HG03159 (cell line): ENCODE data around the gene CAPZB.

Experiments used
- ATAC-seq: cut with Tn5 transposase; IDR thresholded peaks from one replicate; pipeline ENCODE4 v1.9.1; 2021; ENCODE audit warnings: mild to moderate bottlenecking, moderate library complexity; ENCODE audit not compliant: unreplicated experiment

The CAPZB gene

DNA sequence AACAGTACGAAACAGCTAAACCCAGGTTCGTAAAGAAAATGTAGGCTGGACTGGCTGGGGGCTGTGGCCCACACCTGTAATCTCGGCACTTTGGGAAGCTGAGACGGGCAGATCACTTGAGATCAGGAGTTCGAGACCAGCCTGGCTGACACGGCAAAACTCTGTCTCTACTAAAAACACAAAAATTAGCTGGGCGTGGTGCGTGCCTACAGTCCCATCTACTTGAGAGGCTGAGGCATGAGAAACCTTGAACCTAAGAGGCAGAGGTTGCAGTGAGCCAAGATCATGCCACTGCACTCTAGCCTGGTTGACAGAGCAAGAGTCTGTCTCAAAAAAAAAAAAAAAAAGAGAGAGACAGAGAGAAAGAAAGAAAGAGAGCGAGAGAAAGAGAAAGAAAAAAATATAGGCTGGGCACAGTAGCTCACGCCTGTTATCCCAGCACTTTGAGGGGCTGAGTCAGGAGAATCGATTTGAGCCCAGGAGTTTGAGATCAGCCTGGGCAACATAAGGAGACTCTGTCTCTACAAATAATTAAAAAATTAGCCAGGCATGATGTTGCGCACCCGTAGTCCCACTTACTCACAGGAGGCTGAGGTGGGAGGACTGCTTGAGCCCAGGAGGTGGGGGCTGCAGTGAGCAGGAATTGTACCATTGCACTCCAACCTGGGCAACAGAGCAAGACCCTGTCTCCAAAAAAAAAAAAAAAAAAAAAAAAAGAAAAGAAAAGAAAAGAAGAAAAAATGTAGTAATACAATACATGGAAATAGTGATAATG, 35.7 kb downstream of the CAPZB start:
- ATAC-seq: no peak

GRCh38 chr1:19448491-19449439, 36.6 kb downstream of the CAPZB start:
- ATAC-seq: no peak

- ATAC-seq: no peak
These were observed 37.8 kb downstream of the CAPZB start for GRCh38 chr1:19447550-19447949.

DNA sequence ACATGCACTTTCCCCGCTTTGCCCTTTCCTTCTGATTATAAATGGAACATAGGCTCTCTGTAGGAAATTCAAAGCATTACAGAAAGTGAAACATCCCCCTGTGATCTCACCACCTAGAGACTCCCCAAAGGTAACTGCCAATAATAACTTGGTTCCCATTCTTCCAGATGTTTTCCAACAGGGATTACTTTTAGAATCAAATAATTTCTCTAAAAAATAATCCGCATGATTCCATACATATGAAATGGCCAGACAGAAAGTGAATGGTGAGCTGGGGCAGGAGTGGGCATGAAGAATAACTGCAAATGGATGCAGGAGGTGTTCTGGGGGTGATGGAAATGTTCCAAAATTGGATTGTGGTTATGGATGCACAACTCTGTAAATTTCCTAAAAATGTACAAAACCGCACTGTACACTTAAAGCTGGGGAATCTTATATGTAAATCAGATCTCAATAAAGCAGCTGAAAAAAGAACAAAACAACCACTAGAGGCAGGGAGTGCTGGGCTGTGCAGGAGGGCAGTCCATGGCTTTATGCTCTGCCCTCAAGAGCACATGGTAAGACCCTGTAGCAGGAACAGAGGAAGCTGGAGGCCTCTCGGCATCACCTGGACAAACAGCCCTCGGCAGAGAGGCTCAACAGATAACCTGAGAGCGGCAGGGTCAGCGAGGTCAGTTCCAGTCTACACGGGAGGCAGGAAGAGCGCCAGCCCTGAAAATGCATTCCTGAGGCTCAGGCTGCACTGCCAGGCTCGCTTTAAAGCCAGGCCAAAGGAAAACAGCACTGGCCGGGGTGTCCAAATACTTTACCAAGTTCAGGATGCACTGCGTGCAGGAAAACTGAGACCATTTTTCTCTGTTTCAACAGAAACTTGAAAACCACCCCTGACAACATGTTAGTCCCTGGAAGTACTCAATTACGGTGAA, 39.7 kb downstream of the CAPZB start:
- no peak for ATAC-seq

GRCh38 chr1:19444296-19445021, 40.9 kb downstream of the CAPZB start:
- no peak for ATAC-seq

GRCh38 chr1:19443326-19443725, 42.0 kb downstream of the CAPZB start:
- ATAC-seq: no peak

DNA sequence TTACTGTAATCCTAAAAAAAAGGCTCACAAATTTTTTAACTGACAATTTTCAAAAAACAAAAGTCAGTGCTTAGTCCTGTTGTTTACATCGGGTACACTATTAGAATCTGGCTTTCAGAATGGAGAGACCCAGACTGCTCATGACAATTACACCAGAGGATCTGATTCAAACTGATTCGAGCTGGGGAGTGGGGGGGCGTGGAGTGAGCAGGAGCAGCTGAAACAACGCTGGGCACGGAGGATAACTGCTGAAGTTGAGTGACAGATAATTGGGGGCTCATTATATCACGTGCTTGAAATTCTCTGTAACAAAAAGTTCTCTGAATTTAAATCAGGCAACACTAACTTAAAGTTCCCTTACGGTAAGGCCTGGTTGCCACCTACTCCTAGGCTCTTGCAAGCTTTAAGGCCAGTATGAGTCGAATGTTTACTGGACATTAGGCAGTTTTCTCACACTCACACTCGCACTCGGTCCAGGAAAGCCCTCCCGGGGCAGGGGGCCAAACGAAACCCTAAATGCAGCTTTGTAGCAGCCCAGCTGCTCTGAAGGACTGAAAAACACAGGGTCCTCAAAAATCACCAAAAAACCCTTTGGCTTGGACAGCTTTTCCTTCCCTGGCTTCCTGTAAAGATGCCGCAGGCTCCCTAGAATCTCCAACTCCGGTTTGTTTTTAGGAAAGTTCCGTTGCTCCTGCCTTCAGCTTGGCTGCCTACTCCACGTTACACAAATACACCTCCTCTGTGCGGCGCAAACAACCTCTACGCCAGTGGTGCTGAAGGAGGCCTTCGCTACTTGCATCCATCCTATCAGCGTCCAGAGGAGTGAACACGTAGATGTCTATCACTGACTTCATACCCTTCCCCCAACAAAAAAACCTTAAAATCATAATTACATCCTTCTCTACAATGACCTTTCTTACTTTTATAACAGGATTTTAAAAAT, 42.9 kb downstream of the CAPZB start:
- ATAC-seq: no peak

DNA sequence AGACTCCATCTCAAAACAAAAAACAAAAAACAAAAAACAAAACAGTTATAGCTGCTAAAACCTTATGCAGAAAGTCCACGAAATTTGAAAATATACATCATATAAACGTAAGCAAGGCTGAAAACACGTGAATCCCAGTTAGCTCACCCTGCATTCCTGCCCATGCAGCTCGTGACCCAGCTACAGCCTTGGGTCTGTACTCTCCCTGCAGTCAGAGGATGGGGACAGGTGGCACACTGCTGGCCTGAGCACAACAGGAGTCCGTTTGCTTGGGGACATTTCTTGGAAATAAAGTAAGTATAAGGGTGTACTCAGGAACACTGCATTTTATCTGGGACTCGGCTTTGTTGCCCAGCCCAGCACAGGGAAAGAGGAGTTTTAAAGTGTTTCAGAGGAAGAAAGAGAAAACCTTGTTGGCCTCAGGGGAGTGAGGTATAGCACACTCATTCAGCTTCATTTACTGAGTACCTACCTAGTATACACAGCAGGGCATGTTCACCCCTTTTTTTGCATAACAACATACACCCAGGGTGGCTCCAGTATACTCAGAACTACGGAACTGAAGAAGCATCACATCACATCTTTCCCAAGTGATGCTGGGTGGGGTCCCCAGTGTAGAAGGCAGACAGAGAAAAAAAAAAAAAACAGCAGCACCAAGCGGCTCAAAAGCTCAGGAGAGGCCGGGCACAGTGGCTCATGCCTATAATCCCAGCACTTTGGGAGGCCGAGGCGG, 44.1 kb downstream of the CAPZB start:
- no peak for ATAC-seq

- no peak for ATAC-seq
These were observed 45.7 kb downstream of the CAPZB start for GRCh38 chr1:19439464-19440171.

DNA sequence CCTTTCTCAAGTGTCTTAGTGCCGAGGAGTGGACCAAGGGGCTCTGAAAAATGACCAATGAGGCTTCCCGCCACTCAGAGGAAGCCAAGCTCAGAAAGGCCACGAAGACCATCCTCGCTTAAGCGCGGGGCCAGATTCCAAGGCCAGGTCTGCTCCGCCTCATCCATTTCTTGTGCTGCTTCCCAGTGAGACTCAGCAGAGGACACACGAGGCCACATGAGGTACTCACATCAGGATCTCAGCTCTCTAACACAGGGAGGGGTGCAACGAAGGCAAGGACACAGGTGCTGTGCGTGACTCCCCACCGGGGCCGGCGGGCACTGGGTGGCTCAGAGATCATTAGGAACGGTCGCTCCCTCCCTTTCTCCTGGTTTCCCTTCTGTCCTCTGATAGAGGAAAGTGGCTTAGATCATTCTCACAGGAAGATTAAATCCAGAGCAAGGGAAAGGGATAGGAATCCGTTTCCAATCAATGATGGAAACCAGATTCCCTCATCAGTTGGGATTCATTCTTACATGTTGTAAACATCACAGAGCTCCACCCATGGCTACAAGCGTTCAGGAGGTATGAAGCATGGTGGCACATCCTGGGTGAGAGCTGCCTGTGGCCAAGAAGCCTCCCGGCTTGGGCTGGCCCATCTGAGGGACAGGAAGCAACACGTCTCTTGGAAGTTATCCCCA, 46.7 kb downstream of the CAPZB start:
- no peak for ATAC-seq

DNA sequence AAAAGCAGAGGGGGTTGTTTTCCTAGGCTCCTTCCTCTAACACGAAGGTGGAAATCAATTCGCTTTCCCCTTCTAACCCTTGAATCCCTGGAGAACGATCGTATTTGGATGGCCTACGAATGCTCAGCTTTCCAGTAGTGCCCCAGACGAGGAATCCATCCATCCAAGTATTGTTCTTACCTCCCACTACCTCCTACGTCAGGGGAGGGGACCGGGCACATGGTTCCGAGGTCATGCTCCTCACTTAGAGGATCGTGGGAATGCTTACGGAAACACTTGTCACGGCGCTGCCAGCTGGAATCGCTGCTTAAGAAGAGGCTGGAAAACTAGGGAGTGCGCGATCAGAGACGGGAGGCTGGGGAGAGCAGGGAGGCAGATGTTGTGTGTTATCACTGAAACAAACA, 47.4 kb downstream of the CAPZB start:
- no peak for ATAC-seq

GRCh38 chr1:19436716-19437476, 48.4 kb downstream of the CAPZB start:
- no peak for ATAC-seq

DNA sequence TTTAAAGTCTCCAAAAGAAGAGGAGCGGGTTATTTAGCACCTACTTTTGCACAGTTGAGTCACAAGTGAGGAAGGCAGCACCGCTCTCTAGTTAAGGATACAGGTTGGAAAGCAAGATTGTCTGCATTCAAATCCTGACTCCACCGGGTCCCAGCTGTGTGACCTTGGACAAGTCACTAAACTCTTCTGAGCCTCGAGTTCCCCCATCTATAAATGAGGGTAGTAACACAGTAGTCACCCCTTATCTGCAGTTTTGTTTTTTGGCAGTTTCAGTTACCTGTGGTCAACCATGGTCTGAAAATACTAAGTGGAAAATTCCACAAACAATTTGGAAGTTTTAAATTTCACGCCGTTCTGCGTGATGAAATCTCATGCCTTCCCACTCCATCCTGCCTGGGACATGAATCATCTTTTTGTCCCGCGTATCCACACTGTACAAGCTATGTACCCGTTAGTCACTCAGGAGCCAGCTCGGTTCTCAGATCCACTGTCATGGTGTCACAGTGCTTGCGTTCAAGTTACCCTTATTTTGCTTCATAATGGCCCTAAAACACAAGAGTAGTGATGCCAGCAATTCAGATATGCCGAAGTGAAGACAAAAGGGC, 49.4 kb downstream of the CAPZB start:
- no peak for ATAC-seq

GRCh38 chr1:19435181-19435580, 50.2 kb downstream of the CAPZB start:
- no peak for ATAC-seq

GRCh38 chr1:19433719-19433998, 51.7 kb downstream of the CAPZB start:
- no peak for ATAC-seq

DNA sequence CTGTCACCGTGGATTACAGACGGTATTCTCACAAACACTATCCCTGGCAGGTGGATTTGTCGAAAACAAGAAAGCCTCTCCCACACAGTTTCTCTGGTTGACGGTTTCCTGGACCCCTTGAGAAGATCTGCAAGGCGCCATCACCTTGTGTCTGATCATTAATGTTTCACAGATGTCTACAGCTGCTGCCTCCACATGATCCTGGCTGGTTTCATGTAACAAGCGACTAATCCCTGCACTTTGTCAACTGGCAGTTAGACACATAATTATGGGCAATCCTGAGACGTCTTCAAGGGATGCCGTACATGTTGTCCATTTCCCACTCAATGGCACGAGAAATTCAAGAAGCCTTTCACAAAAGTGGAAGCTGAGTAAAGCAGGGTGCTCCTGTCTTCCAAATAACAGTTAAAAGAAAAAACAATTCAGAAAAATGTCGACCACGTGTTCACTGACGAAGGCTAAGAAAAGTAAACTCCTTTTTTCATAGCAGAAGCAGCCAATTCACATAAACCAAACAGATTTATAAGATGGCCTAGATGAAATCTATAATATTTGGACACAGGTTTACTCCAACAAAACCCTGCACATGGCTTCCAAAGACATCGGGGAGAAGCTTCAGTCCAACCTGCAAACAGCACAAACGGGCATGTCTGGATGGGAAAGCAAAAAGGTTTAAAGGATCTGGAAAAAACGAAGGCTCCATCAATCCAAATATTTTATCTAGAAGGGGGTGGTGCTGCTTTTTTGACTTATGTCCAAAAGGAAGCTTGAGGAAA, 52.2 kb downstream of the CAPZB start:
- no peak for ATAC-seq
